NOMO-1 (cell line): ENCODE results near the gene ADCY2.

ENCODE experiments used
- DNase-seq, 2 experiments: peaks; one replicate each; lab custom pipeline; 2025; ENCODE audit not compliant: unreplicated experiment in 2 of 2; lab: John Stamatoyannopoulos, UW

ADCY2 gene

DNA sequence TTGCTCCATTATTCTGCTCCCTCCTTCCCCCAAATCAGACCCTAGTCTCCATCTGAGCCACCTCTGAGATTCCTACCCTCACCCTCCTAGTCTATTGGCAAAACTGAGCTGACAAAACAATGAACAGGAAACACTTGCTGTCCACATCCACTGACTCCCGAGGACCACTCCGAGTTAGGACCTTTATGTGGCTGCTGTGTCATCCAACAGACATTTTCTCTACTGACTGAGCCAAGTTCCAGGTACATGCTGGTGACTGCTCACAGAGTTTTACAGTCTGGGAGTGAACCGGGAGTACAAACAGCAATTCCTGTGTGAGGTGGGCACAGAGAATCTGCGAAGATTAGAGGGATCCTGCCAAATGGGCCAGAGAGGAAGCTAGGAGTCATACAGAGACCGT lies 415.8 kb downstream of the ADCY2 start:
- DNase-seq, result no peak

DNA sequence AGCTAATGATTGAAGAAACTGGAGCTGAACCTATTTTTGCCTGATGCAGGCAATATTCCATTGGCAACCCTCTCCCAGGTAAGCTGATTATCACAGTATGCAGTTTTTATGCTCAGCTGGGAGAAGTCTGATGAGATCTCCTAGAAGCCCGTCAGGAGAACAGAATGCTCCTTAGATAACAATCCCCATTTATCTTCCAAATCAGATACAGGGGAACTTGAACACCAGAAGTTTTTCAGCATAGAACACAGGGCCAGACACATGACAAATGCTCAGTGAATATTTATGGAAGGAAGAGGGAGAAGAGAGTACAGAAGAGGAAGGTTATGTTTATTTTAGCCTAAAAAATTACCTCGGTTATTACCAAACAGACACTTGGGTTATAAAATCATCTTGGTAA lies 417.1 kb downstream of the ADCY2 start:
- DNase-seq, result no peak

DNA sequence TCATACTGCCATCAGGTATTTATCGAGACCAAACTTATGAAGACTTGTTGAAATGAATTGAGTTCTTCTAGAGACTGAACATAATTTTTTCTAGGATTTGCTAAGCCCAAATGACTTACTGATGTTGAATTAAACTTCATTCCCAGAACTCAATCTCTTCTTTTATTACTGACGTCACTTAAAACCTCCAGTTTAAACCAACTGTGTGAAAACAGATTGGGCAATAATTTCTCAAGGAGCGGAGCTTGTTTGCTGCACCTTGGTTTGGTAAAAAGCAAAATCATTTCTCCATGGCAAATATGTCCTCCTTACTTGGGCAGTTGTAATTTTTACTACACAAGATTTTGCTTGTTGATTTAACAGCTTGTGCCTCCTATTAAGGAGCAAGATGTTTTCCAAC lies 417.6 kb downstream of the ADCY2 start:
- DNase-seq, result no peak

- no peak for DNase-seq
These were observed 418.9 kb downstream of the ADCY2 start for GRCh38 chr5:7814816-7815215.

GRCh38 chr5:7815892-7816534 lies 420.1 kb downstream of the ADCY2 start:
- peak; percentile 96 to 98 for DNase-seq

GRCh38 chr5:7816535-7816901 lies 420.6 kb downstream of the ADCY2 start:
- DNase-seq, result peak in 1 of 2 experiments; percentile 54

DNA sequence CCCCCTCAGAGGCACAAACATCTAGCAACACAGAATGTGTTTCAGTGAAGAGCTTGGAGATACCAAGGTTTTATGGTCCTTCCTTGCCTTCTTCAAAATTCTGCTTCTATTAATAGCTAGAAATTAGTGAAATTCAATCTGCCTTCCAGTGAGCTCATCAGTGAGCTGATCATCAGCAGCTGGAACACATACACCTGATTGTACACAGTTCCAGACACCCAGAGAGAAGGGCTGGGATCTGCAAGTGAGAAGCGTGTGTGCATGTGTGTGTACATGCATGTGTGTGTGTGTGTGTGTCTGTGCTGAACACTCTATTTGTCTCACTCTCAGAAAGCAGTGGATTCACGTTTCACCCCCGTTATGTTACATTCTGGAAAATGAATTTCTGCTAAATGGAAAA lies 426.5 kb downstream of the ADCY2 start:
- DNase-seq, result no peak

GRCh38 chr5:7823594-7823993 lies 427.7 kb downstream of the ADCY2 start:
- DNase-seq, result no peak

- no peak for DNase-seq
These were observed 429.1 kb downstream of the ADCY2 start for GRCh38 chr5:7824995-7825394.

- no peak for DNase-seq
These were observed 429.7 kb downstream of the ADCY2 start for GRCh38 chr5:7825630-7826029.

GRCh38 chr5:7827610-7828009 lies 431.7 kb downstream of the ADCY2 start:
- DNase-seq, result no peak

DNA sequence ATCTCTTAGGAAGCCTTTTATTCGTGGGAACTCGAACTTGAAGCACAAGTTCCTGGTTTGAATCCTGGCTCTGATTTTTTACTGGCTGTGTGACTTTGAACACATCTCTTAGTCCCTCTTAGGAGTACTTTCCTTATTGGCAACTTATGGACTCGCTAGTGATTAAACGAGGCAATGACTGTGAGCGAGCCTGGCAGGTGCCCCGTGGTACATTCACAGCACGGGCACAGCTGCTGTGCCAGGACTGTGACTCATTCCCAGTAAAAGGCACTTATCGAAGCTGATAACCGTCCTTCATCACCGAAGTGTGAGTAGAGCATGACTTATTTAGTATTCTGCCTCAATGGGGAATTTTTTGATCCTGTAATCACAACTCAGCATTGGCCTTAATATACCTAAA lies 432.3 kb downstream of the ADCY2 start:
- DNase-seq, result no peak

- DNase-seq, result no peak
These were observed 439.0 kb downstream of the ADCY2 start for GRCh38 chr5:7834982-7835381.

DNA sequence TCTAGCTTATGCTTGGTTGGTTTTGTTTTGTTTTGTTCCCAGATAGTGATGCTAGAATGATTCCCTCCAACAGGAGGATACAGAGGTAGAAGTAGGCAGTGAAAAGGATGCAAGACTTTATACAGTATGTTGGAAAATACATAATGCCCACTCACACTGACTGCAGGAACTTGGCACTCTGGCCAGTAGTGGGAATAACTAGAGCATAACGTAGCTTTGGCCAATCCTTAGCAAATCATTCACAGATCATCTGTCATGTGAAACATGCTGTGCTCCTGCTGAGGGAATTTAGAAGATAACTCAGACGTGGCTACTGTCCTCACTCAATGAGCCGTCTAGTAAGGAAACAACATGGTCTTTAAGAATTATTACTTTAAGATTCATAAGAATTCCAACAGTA lies 441.5 kb downstream of the ADCY2 start:
- no peak for DNase-seq

DNA sequence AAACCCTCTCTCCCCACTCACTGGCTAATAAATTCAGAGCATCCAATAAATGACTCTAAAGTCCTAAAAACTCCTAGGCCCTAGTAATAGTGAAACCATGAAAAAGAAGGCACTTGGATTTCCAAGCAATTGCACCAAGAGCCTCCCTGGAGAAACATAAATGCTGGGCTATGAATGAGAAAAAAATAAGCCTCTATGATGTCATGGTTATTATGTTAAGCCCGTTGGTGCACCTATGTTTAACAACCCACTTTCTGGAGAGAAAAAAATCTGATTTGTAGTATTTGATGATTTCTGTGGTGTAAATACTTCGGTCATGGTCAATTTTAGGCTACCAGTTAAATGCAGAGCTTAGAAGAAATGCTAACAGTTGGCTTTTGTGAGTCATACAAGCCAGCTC lies 446.6 kb downstream of the ADCY2 start:
- DNase-seq, result no peak

DNA sequence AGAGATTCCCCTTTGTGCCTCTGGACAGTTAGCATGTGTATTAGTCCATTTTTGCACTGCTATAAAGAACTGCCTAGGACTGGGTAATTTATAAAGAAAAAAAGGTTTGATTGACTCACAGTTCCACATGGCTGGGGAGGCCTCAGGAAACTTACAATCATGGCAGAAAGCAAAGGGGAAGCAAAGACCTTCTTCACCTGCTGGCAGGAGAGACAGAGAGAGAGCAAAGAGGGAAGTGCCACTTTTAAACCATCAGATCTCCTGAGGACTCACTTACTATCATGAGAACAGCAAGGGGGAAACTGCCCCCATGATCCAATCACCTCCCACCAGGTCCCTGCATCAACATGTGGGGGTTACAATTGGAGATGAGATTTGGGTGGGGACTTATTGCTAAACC lies 449.0 kb downstream of the ADCY2 start:
- peak in 1 of 2 experiments; percentile 23 for DNase-seq

DNA sequence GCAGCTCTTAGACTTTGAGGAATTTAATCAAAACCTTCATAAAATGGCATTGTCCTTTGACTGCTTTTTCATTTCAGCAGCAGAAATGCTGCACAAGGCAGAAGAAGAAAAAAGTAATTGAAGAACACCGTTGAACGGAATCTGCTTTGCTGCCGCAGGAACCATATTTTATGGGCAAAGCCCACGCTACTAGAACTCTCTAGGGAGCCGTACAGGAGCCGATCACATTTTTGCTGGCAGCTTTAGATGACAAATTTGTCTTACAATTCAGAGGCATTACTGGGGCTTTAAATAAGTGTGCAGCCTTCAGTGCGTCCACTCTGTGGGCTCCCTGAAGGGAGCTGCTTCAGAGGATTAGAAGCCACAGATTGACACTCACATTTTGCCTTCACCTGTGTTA lies 449.6 kb downstream of the ADCY2 start:
- DNase-seq, result no peak

DNA sequence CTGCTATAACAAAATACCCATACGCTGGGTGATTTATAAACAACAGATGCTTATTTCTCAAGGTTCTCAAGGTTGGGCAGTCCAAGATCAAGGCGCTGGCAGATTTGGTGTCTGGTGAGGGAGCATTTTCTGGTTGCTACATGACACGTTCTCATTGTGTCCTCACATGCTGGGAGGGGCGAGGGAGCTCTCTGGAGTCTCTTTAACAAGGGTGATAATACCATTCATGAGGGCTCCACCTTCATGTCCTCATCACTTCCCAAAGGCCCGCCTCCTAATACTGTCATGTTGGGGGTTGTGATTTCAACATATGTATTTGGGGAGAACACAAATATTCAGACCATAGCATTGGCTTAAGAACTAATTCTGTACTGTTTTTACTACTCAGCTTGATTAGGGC lies 450.4 kb downstream of the ADCY2 start:
- no peak for DNase-seq

- no peak for DNase-seq
These were observed 452.4 kb downstream of the ADCY2 start for GRCh38 chr5:7848296-7848695.

GRCh38 chr5:7849681-7850394 lies 453.9 kb downstream of the ADCY2 start:
- DNase-seq, result no peak

DNA sequence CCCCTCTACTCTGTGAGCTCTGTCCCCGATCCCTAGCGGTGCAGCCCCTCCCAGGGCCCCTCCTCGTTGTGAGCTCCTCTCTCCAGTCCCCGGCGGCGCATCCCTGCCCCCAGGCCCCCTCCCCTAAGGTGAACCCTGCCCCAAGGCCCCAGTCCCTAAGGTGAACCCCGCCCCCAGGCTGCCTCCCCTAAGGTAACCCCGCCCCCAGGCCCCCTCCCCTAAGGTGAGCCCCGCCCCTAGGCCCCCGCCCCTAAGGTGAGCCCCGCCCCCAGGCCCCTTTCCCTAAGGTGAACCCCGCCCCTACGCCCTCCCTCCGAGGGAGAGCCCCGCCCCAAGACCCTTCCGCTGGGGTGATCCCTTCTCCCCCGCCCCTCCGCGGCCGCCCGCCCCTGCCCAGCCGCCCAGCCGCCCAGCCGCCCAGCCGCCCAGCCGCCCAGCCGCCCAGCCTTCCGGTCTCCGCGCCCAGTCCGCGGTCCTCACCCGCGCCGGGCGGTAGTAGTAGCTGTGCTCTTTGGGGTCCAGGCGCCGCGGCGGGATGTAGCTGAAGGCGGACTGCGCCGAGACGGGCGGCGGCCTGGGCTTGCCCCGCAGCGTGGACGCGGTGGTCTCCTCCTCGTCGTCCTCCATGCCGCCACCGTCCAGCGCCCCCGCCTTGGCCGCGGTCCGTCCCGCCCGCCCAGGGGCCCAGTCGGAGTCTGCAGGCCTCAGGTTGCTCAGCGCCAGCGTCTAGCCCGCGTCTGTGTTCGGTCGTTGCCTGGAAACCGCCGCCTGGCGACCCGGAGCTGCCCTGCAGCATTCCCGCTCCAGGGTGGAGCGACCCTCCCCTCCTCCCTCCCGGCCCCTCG lies 454.7 kb downstream of the ADCY2 start, which contains the start of gene CFAP90:
TSS of gene CFAP90 (minus strand) at position 739 of the 845 bp plus-strand sequence. CDS start at position 627, 112 bp downstream.
- no peak for DNase-seq

DNA sequence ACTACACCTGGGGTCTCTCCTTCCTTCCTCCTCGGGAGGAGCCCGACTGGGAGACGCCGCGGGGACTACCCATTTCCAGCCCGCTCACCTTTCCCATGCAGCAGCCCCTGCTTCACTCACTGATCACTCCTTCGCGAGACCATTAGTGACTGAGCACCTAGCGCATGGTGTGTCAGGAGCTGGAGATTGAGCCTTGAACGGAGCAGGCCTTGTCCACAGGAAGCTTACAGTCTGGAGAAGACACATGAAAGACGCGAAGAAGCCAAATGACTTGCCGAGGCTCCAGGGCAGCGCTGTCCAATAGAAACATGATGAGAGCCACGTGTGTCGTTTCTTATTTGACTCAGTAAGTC lies 455.3 kb downstream of the ADCY2 start:
- no peak for DNase-seq
